ENCODE measurements around the gene BCAS3.

Gene BCAS3

GRCh38 chr17:60947543-60947942 lies 269.9 kb downstream of the BCAS3 start:
- Histone ChIP-seq H3K36me3 (ENCODE audit: control insufficient read depth in 1 of 2, insufficient read depth in 2 of 2, low read depth in 1 of 2, low read length in 2 of 2) (no peaks in the 10 kb centered on the region), H3K4me2 (ENCODE audit: low read length, poor library complexity, severe bottlenecking) (no peak overlapping the region), H2AFZ (ENCODE audit: low read depth, low read length) (no peak overlapping the region), H2BK120ac (ENCODE audit: low read depth, low read length) (no peak overlapping the region), H3K4me3 (ENCODE audit: insufficient read depth in 1 of 2, low read depth in 1 of 2, low read length in 2 of 2) (no peak overlapping the region), H3K14ac (ENCODE audit: low read length in 2 of 2) (no peak overlapping the region), H3K9ac (ENCODE audit: low read length) (no peak overlapping the region), H3K4ac (ENCODE audit: low read depth in 1 of 2, low read length in 2 of 2) (no peak overlapping the region), H3K4me1 (ENCODE audit: control insufficient read depth, insufficient read depth, low read depth, low read length) (no peaks in the 10 kb centered on the region), H3K23ac (ENCODE audit: low read length in 2 of 2) (no peak overlapping the region), H3K9me3 (ENCODE audit: control insufficient read depth, low read length) (no peaks in the 10 kb centered on the region), H2BK15ac (ENCODE audit: low read depth, poor library complexity, severe bottlenecking) (no peak overlapping the region), H2AK5ac (ENCODE audit: low read length, severe bottlenecking) (no peak overlapping the region), H2BK12ac (ENCODE audit: low read length in 2 of 2) (no peak overlapping the region), H4K91ac (ENCODE audit: low read length) (no peak overlapping the region), H3K79me1 (replicated peaks; ENCODE audit: low read length, poor library complexity, severe bottlenecking) (no peaks in the 10 kb centered on the region), H3K27me3 (ENCODE audit: control insufficient read depth in 1 of 2, insufficient read depth in 1 of 2, low read length in 2 of 2) (no peaks in the 10 kb centered on the region), H3K18ac (ENCODE audit: low read depth in 1 of 2, low read length in 2 of 2) (no peak overlapping the region), H4K8ac (ENCODE audit: low read length) (no peak overlapping the region), H2BK5ac (ENCODE audit: low read depth, low read length, poor library complexity, severe bottlenecking) (no peak overlapping the region), H3K27ac (ENCODE audit: low read length, poor library complexity, severe bottlenecking) (no peak overlapping the region)
- WGBS = 100% methylated on average over 3 of the region's 3 CpGs
- no peak for DNase-seq

- no peak overlapping the region for H3K4me3 ChIP-seq (ENCODE audit: insufficient read depth in 1 of 2, low read depth in 1 of 2, low read length in 2 of 2)
- DNase-seq = no peak
- no peak overlapping the region for H2AFZ ChIP-seq (ENCODE audit: low read depth, low read length)
- peaks cover 4% of the 10 kb centered on the region for H3K9me3 ChIP-seq (ENCODE audit: control insufficient read depth, low read length)
- H2BK15ac ChIP-seq (ENCODE audit: low read depth, poor library complexity, severe bottlenecking) = no peak overlapping the region
- no peak overlapping the region for H2BK12ac ChIP-seq (ENCODE audit: low read length in 2 of 2)
- no peak overlapping the region for H2BK5ac ChIP-seq (ENCODE audit: low read depth, low read length, poor library complexity, severe bottlenecking)
- no peak overlapping the region for H3K4me2 ChIP-seq (ENCODE audit: low read length, poor library complexity, severe bottlenecking)
- no peak overlapping the region for H3K4ac ChIP-seq (ENCODE audit: low read depth in 1 of 2, low read length in 2 of 2)
- H3K27ac ChIP-seq (ENCODE audit: low read length, poor library complexity, severe bottlenecking) = no peak overlapping the region
- H2BK120ac ChIP-seq (ENCODE audit: low read depth, low read length) = no peak overlapping the region
- H3K4me1 ChIP-seq (ENCODE audit: control insufficient read depth, insufficient read depth, low read depth, low read length) = no peaks in the 10 kb centered on the region
- H3K36me3 ChIP-seq (ENCODE audit: control insufficient read depth in 1 of 2, insufficient read depth in 2 of 2, low read depth in 1 of 2, low read length in 2 of 2) = no peaks in the 10 kb centered on the region
- H4K91ac ChIP-seq (ENCODE audit: low read length) = no peak overlapping the region
- H3K27me3 ChIP-seq (ENCODE audit: control insufficient read depth in 1 of 2, insufficient read depth in 1 of 2, low read length in 2 of 2) = no peaks in the 10 kb centered on the region
- H3K18ac ChIP-seq (ENCODE audit: low read depth in 1 of 2, low read length in 2 of 2) = no peak overlapping the region
- 92% methylated on average over 3 of the region's 3 CpGs for WGBS
- H3K9ac ChIP-seq (ENCODE audit: low read length) = no peak overlapping the region
- H3K79me1 ChIP-seq (replicated peaks; ENCODE audit: low read length, poor library complexity, severe bottlenecking) = no peaks in the 10 kb centered on the region
- H4K8ac ChIP-seq (ENCODE audit: low read length) = no peak overlapping the region
- no peak overlapping the region for H2AK5ac ChIP-seq (ENCODE audit: low read length, severe bottlenecking)
- H3K14ac ChIP-seq (ENCODE audit: low read length in 2 of 2) = no peak overlapping the region
- H3K23ac ChIP-seq (ENCODE audit: low read length in 2 of 2) = no peak overlapping the region
These were observed 275.1 kb downstream of the BCAS3 start for GRCh38 chr17:60952747-60953146.

- H3K4ac ChIP-seq (ENCODE audit: low read depth in 1 of 2, low read length in 2 of 2) = no peak overlapping the region
- no peak overlapping the region for H2BK15ac ChIP-seq (ENCODE audit: low read depth, poor library complexity, severe bottlenecking)
- WGBS = 61% methylated on average over 2 of the region's 2 CpGs
- peaks cover 9% of the 10 kb centered on the region for H3K9me3 ChIP-seq (ENCODE audit: control insufficient read depth, low read length)
- no peak overlapping the region for H3K23ac ChIP-seq (ENCODE audit: low read length in 2 of 2)
- H2BK120ac ChIP-seq (ENCODE audit: low read depth, low read length) = no peak overlapping the region
- H3K4me2 ChIP-seq (ENCODE audit: low read length, poor library complexity, severe bottlenecking) = no peak overlapping the region
- no peaks in the 10 kb centered on the region for H3K27me3 ChIP-seq (ENCODE audit: control insufficient read depth in 1 of 2, insufficient read depth in 1 of 2, low read length in 2 of 2)
- H3K4me1 ChIP-seq (ENCODE audit: control insufficient read depth, insufficient read depth, low read depth, low read length) = peaks cover 1% of the 10 kb centered on the region
- H2BK5ac ChIP-seq (ENCODE audit: low read depth, low read length, poor library complexity, severe bottlenecking) = no peak overlapping the region
- H4K8ac ChIP-seq (ENCODE audit: low read length) = no peak overlapping the region
- no peaks in the 10 kb centered on the region for H3K79me1 ChIP-seq (replicated peaks; ENCODE audit: low read length, poor library complexity, severe bottlenecking)
- H2BK12ac ChIP-seq (ENCODE audit: low read length in 2 of 2) = no peak overlapping the region
- H4K91ac ChIP-seq (ENCODE audit: low read length) = no peak overlapping the region
- no peaks in the 10 kb centered on the region for H3K36me3 ChIP-seq (ENCODE audit: control insufficient read depth in 1 of 2, insufficient read depth in 2 of 2, low read depth in 1 of 2, low read length in 2 of 2)
- peak overlapping the region; percentile 61 for H3K27ac ChIP-seq (ENCODE audit: low read length, poor library complexity, severe bottlenecking)
- H3K4me3 ChIP-seq (ENCODE audit: insufficient read depth in 1 of 2, low read depth in 1 of 2, low read length in 2 of 2) = no peak overlapping the region
- no peak overlapping the region for H2AK5ac ChIP-seq (ENCODE audit: low read length, severe bottlenecking)
- H3K14ac ChIP-seq (ENCODE audit: low read length in 2 of 2) = no peak overlapping the region
- H3K9ac ChIP-seq (ENCODE audit: low read length) = no peak overlapping the region
- DNase-seq = peak; percentile 74
- no peak overlapping the region for H3K18ac ChIP-seq (ENCODE audit: low read depth in 1 of 2, low read length in 2 of 2)
- no peak overlapping the region for H2AFZ ChIP-seq (ENCODE audit: low read depth, low read length)
These were observed 281.4 kb downstream of the BCAS3 start for GRCh38 chr17:60959011-60959410.

- H3K36me3 ChIP-seq (ENCODE audit: control insufficient read depth in 1 of 2, insufficient read depth in 2 of 2, low read depth in 1 of 2, low read length in 2 of 2) = no peaks in the 10 kb centered on the region
- no peak overlapping the region for H3K4me2 ChIP-seq (ENCODE audit: low read length, poor library complexity, severe bottlenecking)
- H3K27me3 ChIP-seq (ENCODE audit: control insufficient read depth in 1 of 2, insufficient read depth in 1 of 2, low read length in 2 of 2) = no peaks in the 10 kb centered on the region
- H3K4me1 ChIP-seq (ENCODE audit: control insufficient read depth, insufficient read depth, low read depth, low read length) = peaks cover 1% of the 10 kb centered on the region
- H2BK12ac ChIP-seq (ENCODE audit: low read length in 2 of 2) = no peak overlapping the region
- H3K4ac ChIP-seq (ENCODE audit: low read depth in 1 of 2, low read length in 2 of 2) = no peak overlapping the region
- DNase-seq = peak; percentile 22
- H3K27ac ChIP-seq (ENCODE audit: low read length, poor library complexity, severe bottlenecking) = no peak overlapping the region
- no peaks in the 10 kb centered on the region for H3K79me1 ChIP-seq (replicated peaks; ENCODE audit: low read length, poor library complexity, severe bottlenecking)
- H4K91ac ChIP-seq (ENCODE audit: low read length) = no peak overlapping the region
- H2BK15ac ChIP-seq (ENCODE audit: low read depth, poor library complexity, severe bottlenecking) = no peak overlapping the region
- H3K14ac ChIP-seq (ENCODE audit: low read length in 2 of 2) = no peak overlapping the region
- no peak overlapping the region for H3K4me3 ChIP-seq (ENCODE audit: insufficient read depth in 1 of 2, low read depth in 1 of 2, low read length in 2 of 2)
- no peak overlapping the region for H2BK120ac ChIP-seq (ENCODE audit: low read depth, low read length)
- H4K8ac ChIP-seq (ENCODE audit: low read length) = no peak overlapping the region
- H3K9ac ChIP-seq (ENCODE audit: low read length) = no peak overlapping the region
- H2BK5ac ChIP-seq (ENCODE audit: low read depth, low read length, poor library complexity, severe bottlenecking) = no peak overlapping the region
- H3K23ac ChIP-seq (ENCODE audit: low read length in 2 of 2) = no peak overlapping the region
- no peak overlapping the region for H3K18ac ChIP-seq (ENCODE audit: low read depth in 1 of 2, low read length in 2 of 2)
- peaks cover 12% of the 10 kb centered on the region for H3K9me3 ChIP-seq (ENCODE audit: control insufficient read depth, low read length)
- no peak overlapping the region for H2AK5ac ChIP-seq (ENCODE audit: low read length, severe bottlenecking)
- no peak overlapping the region for H2AFZ ChIP-seq (ENCODE audit: low read depth, low read length)
These were observed 282.0 kb downstream of the BCAS3 start for GRCh38 chr17:60959696-60960095.

All from mesenchymal stem cell (in vitro differentiated cells and primary cell).